HEK293 (cell line): Measurements from ENCODE around the gene SYNPO2.

ENCODE experiments used
- CTCF ChIA-PET: fragments of 350-600 bp; formaldehyde crosslinking; extraction: SDS; loops from one replicate; lab custom pipeline; 2021; ENCODE audit warnings: antibody characterized with exemption; lab: Yijun Ruan, JAX
- POLR2A ChIA-PET: fragments of 300-600 bp; formaldehyde crosslinking; extraction: SDS; loops from one replicate; lab custom pipeline; 2020; ENCODE audit warnings: antibody characterized with exemption, inconsistent platforms; lab: Yijun Ruan, JAX
- H3K27ac ChIP-seq: fragments of 200-500 bp; sonication (Bioruptor generic); 2 replicates; pipeline ENCODE4 v1.5.1; 2014; ENCODE audit warnings: low read depth, low read length, control low read depth, inconsistent platforms; ENCODE audit errors: extremely low read depth
- H3K36me3 ChIP-seq, 2 experiments: fragments of 200-500 bp in 1 of 2; sonication (Bioruptor generic) in 1 of 2; 1 replicate in 1 of 2; 2 replicates in 1 of 2; pipeline ENCODE4 v1.5.1; 2014 to 2017; ENCODE audit warnings: inconsistent platforms in 2 of 2, low read length in 2 of 2; ENCODE audit not compliant: control insufficient read depth in 2 of 2, insufficient read depth in 1 of 2
- H3K4me1 ChIP-seq: fragments of 200-500 bp; sonication (Bioruptor generic); 2 replicates; pipeline ENCODE4 v1.5.1; 2014; ENCODE audit warnings: mild to moderate bottlenecking, low read length, inconsistent platforms; ENCODE audit not compliant: control insufficient read depth, insufficient read depth
- H3K4me3 ChIP-seq: 2 replicates; pipeline ENCODE4 v1.5.1; 2011; ENCODE audit warnings: low read depth, mild to moderate bottlenecking, control low read depth, low read length, moderate library complexity
- H3K9me3 ChIP-seq: fragments of 200-500 bp; sonication (Bioruptor generic); 2 replicates; pipeline ENCODE4 v1.5.1; 2014; ENCODE audit warnings: low read depth, low read length, inconsistent platforms; ENCODE audit not compliant: control insufficient read depth, insufficient read depth
- AEBP2 ChIP-seq: fragments of 450-650 bp; formaldehyde crosslinking; IDR thresholded peaks from 2 replicates; pipeline ENCODE4 v1.5.1; 2016; ENCODE audit warnings: missing biosample characterization, missing genetic modification characterization, borderline replicate concordance
- KLF9 ChIP-seq: fragments of 450-650 bp; formaldehyde crosslinking; IDR thresholded peaks from 2 replicates; pipeline ENCODE4 v1.5.1; 2016; ENCODE audit warnings: missing biosample characterization, missing genetic modification characterization, low read depth
- MYNN ChIP-seq: fragments of 450-650 bp; formaldehyde crosslinking; IDR thresholded peaks from 2 replicates; pipeline ENCODE4 v1.5.1; 2016; ENCODE audit warnings: missing biosample characterization, missing genetic modification characterization, borderline replicate concordance
- REST ChIP-seq: fragments of 450-650 bp; formaldehyde crosslinking; IDR thresholded peaks from 2 replicates; pipeline ENCODE4 v1.5.1; 2016; ENCODE audit warnings: missing biosample characterization, missing genetic modification characterization
- SCRT1 ChIP-seq: fragments of 450-650 bp; formaldehyde crosslinking; IDR thresholded peaks from 2 replicates; pipeline ENCODE4 v1.5.1; 2016; ENCODE audit warnings: missing biosample characterization, missing genetic modification characterization, borderline replicate concordance
- TSHZ1 ChIP-seq: fragments of 450-650 bp; formaldehyde crosslinking; IDR thresholded peaks from 2 replicates; pipeline ENCODE4 v1.5.1; 2016; ENCODE audit warnings: missing biosample characterization, missing genetic modification characterization, borderline replicate concordance
- WT1 ChIP-seq: fragments of 450-650 bp; formaldehyde crosslinking; IDR thresholded peaks from 2 replicates; pipeline ENCODE4 v1.5.1; 2016; ENCODE audit warnings: missing biosample characterization, missing genetic modification characterization
- ZBTB17 ChIP-seq: fragments of 450-650 bp; formaldehyde crosslinking; IDR thresholded peaks from 2 replicates; pipeline ENCODE4 v1.5.1; 2016; ENCODE audit warnings: missing biosample characterization, missing genetic modification characterization
- ZNF184 ChIP-seq: fragments of 450-650 bp; IDR thresholded peaks from 2 replicates; pipeline ENCODE4 v1.5.1; 2018; ENCODE audit warnings: missing biosample characterization, mild to moderate bottlenecking, missing genetic modification characterization
- ZNF19 ChIP-seq: fragments of 450-650 bp; formaldehyde crosslinking; IDR thresholded peaks from 2 replicates; pipeline ENCODE4; 2016; ENCODE audit warnings: missing biosample characterization, missing genetic modification characterization, low read depth
- ZNF221 ChIP-seq: fragments of 450-650 bp; formaldehyde crosslinking; IDR thresholded peaks from 2 replicates; pipeline ENCODE4 v1.5.1; 2017; ENCODE audit warnings: missing biosample characterization, missing genetic modification characterization, borderline replicate concordance
- ZNF24 ChIP-seq: fragments of 450-650 bp; formaldehyde crosslinking; IDR thresholded peaks from 2 replicates; pipeline ENCODE4 v1.5.1; 2016; ENCODE audit warnings: missing biosample characterization, missing genetic modification characterization
- ZNF366 ChIP-seq: fragments of 450-650 bp; formaldehyde crosslinking; conservative IDR thresholded peaks from 2 replicates; pipeline ENCODE4 v1.5.1; 2016; ENCODE audit warnings: missing biosample characterization, missing genetic modification characterization
- ZNF37A ChIP-seq: fragments of 450-650 bp; IDR thresholded peaks from 2 replicates; pipeline ENCODE4 v1.5.1; 2018; ENCODE audit warnings: missing biosample characterization, missing genetic modification characterization
- ZNF596 ChIP-seq: fragments of 450-650 bp; IDR thresholded peaks from 2 replicates; pipeline ENCODE4 v1.5.0; 2018; ENCODE audit warnings: missing biosample characterization, mild to moderate bottlenecking, missing genetic modification characterization, moderate library complexity
- ZNF621 ChIP-seq: fragments of 450-650 bp; formaldehyde crosslinking; IDR thresholded peaks from 2 replicates; pipeline ENCODE4 v1.5.1; 2017; ENCODE audit warnings: missing biosample characterization, missing genetic modification characterization
- ZNF660 ChIP-seq: fragments of 450-650 bp; IDR thresholded peaks from 2 replicates; pipeline ENCODE4 v1.5.1; 2018; ENCODE audit warnings: missing biosample characterization, mild to moderate bottlenecking, missing genetic modification characterization
- TF ChIP-seq, protein P1 (sequence below): fragments of 450-650 bp; formaldehyde crosslinking; IDR thresholded peaks from 2 replicates; pipeline ENCODE4 v1.5.1; 2016; ENCODE audit warnings: missing biosample characterization, missing genetic modification characterization, low read depth
- TF ChIP-seq, protein P2 (sequence below): fragments of 450-650 bp; formaldehyde crosslinking; IDR thresholded peaks from 2 replicates; pipeline ENCODE4 v1.5.1; 2016; ENCODE audit warnings: missing biosample characterization, missing genetic modification characterization
- TF ChIP-seq, protein P3 (sequence below): fragments of 450-650 bp; formaldehyde crosslinking; IDR thresholded peaks from 2 replicates; pipeline ENCODE4 v1.5.1; 2016; ENCODE audit warnings: missing biosample characterization, missing genetic modification characterization

The SYNPO2 gene

DNA sequence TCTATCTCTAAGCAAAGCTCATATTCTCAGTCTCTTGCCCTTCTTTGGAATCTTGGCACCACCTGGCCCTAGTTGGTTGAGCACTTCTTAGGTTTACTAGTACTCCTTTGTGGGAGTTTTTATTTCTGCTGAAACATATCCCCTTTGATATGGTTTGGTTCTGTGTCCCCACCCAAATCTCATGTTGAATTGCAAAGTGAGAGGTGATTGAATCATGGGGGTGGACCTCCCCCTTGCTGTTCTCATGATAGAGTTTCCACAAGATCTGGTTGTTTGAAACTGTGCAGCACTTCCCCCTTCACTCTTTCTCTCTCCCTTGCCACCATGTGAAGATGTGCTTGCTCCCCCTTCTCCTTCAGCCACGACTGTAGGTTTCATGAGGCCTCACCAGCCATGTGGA is 22.2 kb upstream of the SYNPO2 start (continued):
- TF ChIP-seq ZNF366 (tag by site-specific recombination) (no peak), ZNF660 (no peak), SCRT1 (tag by site-specific recombination) (no peak), ZNF24 (no peak), TSHZ1 (tag by site-specific recombination) (no peak), ZBTB17 (tag by site-specific recombination) (no peak), MYNN (tag by site-specific recombination) (no peak)
- TF ChIP-seq, protein P1, sequence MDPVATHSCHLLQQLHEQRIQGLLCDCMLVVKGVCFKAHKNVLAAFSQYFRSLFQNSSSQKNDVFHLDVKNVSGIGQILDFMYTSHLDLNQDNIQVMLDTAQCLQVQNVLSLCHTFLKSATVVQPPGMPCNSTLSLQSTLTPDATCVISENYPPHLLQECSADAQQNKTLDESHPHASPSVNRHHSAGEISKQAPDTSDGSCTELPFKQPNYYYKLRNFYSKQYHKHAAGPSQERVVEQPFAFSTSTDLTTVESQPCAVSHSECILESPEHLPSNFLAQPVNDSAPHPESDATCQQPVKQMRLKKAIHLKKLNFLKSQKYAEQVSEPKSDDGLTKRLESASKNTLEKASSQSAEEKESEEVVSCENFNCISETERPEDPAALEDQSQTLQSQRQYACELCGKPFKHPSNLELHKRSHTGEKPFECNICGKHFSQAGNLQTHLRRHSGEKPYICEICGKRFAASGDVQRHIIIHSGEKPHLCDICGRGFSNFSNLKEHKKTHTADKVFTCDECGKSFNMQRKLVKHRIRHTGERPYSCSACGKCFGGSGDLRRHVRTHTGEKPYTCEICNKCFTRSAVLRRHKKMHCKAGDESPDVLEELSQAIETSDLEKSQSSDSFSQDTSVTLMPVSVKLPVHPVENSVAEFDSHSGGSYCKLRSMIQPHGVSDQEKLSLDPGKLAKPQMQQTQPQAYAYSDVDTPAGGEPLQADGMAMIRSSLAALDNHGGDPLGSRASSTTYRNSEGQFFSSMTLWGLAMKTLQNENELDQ = no peak

- CTCF ChIA-PET = interaction anchor here (0.7 to 0.9 kb wide), 2 partner anchors 16 to 34 kb away, joined by 3 to 4 read pairs; no protein-coding TSS in a partner anchor
- H3K27ac ChIP-seq = no peak overlapping the region
Observed at GRCh38 chr4:118867311-118868067, 21.2 kb upstream of the SYNPO2 start.

More at GRCh38 chr4:118867311-118868067, 21.2 kb upstream of the SYNPO2 start:
- H3K4me3 ChIP-seq = no peak overlapping the region
- no peaks in the 10 kb centered on the region for H3K9me3 ChIP-seq
- H3K36me3 ChIP-seq = no peaks in the 10 kb centered on the region
- no peaks in the 10 kb centered on the region for H3K4me1 ChIP-seq
- POLR2A ChIA-PET = no interaction called here
- TF ChIP-seq, protein P2, sequence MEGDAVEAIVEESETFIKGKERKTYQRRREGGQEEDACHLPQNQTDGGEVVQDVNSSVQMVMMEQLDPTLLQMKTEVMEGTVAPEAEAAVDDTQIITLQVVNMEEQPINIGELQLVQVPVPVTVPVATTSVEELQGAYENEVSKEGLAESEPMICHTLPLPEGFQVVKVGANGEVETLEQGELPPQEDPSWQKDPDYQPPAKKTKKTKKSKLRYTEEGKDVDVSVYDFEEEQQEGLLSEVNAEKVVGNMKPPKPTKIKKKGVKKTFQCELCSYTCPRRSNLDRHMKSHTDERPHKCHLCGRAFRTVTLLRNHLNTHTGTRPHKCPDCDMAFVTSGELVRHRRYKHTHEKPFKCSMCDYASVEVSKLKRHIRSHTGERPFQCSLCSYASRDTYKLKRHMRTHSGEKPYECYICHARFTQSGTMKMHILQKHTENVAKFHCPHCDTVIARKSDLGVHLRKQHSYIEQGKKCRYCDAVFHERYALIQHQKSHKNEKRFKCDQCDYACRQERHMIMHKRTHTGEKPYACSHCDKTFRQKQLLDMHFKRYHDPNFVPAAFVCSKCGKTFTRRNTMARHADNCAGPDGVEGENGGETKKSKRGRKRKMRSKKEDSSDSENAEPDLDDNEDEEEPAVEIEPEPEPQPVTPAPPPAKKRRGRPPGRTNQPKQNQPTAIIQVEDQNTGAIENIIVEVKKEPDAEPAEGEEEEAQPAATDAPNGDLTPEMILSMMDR (tag by site-specific recombination) = no peak
- TF ChIP-seq REST (no peak), ZNF621 (tag by site-specific recombination) (no peak), ZNF596 (tag by site-specific recombination) (no peak), KLF9 (tag by site-specific recombination) (no peak), ZNF221 (no peak), ZNF37A (tag by site-specific recombination) (no peak), ZNF184 (tag by site-specific recombination) (no peak), ZNF19 (tag by site-specific recombination) (no peak), AEBP2 (tag by site-specific recombination) (no peak), WT1 (tag by site-specific recombination) (no peak)
- TF ChIP-seq, protein P3, sequence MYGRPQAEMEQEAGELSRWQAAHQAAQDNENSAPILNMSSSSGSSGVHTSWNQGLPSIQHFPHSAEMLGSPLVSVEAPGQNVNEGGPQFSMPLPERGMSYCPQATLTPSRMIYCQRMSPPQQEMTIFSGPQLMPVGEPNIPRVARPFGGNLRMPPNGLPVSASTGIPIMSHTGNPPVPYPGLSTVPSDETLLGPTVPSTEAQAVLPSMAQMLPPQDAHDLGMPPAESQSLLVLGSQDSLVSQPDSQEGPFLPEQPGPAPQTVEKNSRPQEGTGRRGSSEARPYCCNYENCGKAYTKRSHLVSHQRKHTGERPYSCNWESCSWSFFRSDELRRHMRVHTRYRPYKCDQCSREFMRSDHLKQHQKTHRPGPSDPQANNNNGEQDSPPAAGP (tag by site-specific recombination) = no peak
